GM23248 (cell line): ENCODE measurements around the gene HOXD9. TPM values are rescaled to one million over a fixed set of nuclear protein-coding genes. Genes with fewer than 3 reads are reported as not detected.

Source experiments
- DNase-seq: peaks from one replicate; pipeline ENCODE4 v3.0.0-alpha.2; 2015
- H2AFZ ChIP-seq: fragments of 200-600 bp; sonication (generic); 2 replicates; pipeline ENCODE4 v1.6.1; 2016; ENCODE audit warnings: antibody characterized with exemption
- H3F3A ChIP-seq: fragments of 200-600 bp; sonication (generic); 2 replicates; pipeline ENCODE4 v1.6.1; 2016; ENCODE audit warnings: mild to moderate bottlenecking, antibody characterized with exemption, mixed run types; ENCODE audit not compliant: insufficient read depth
- H3K27ac ChIP-seq: fragments of 200-600 bp; sonication (generic); 2 replicates; pipeline ENCODE4 v1.5.1; 2016; ENCODE audit warnings: mild to moderate bottlenecking
- H3K27me3 ChIP-seq: fragments of 200-600 bp; sonication (generic); replicated peaks from 2 replicates; pipeline ENCODE4 v1.6.1; 2016; ENCODE audit warnings: mild to moderate bottlenecking; ENCODE audit not compliant: insufficient read depth
- H3K36me3 ChIP-seq: fragments of 200-600 bp; sonication (generic); 2 replicates; pipeline ENCODE4 v1.6.1; 2016; ENCODE audit warnings: low read depth, mild to moderate bottlenecking
- H3K4me1 ChIP-seq: fragments of 200-600 bp; sonication (generic); 2 replicates; pipeline ENCODE4 v1.6.1; 2016; ENCODE audit warnings: mild to moderate bottlenecking; ENCODE audit not compliant: insufficient read depth
- H3K4me2 ChIP-seq: fragments of 200-600 bp; sonication (generic); one replicate; pipeline ENCODE4 v1.6.1; 2016; ENCODE audit warnings: mild to moderate bottlenecking; ENCODE audit not compliant: unreplicated experiment
- H3K4me3 ChIP-seq: fragments of 200-600 bp; sonication (generic); 2 replicates; pipeline ENCODE4 v1.5.1; 2016; ENCODE audit warnings: mild to moderate bottlenecking
- H3K79me2 ChIP-seq: fragments of 200-600 bp; sonication (generic); 2 replicates; pipeline ENCODE4 v1.6.1; 2016; ENCODE audit warnings: mild to moderate bottlenecking; ENCODE audit not compliant: insufficient read depth
- H3K9ac ChIP-seq: fragments of 200-600 bp; sonication (generic); 2 replicates; pipeline ENCODE4 v1.6.1; 2016; ENCODE audit warnings: mild to moderate bottlenecking
- H3K9me2 ChIP-seq: fragments of 200-600 bp; sonication (generic); 2 replicates; pipeline ENCODE4 v1.6.1; 2016; ENCODE audit warnings: mixed run types, mild to moderate bottlenecking, moderate library complexity; ENCODE audit not compliant: insufficient read depth
- H3K9me3 ChIP-seq: fragments of 200-600 bp; sonication (generic); one replicate; pipeline ENCODE4 v1.6.1; 2017; ENCODE audit warnings: low read depth
- H4K20me1 ChIP-seq: fragments of 200-600 bp; sonication (generic); 2 replicates; pipeline ENCODE4 v1.6.0; 2016; ENCODE audit not compliant: insufficient read depth
- EZH2 ChIP-seq: fragments of 200-600 bp; sonication (generic); IDR thresholded peaks from 2 replicates; pipeline ENCODE4 v1.6.1; 2018; ENCODE audit warnings: antibody characterized with exemption, mild to moderate bottlenecking; ENCODE audit not compliant: insufficient read depth, poor library complexity, severe bottlenecking
- EZH2phosphoT487 ChIP-seq: fragments of 200-600 bp; sonication (generic); IDR thresholded peaks from 2 replicates; pipeline ENCODE4 v1.6.1; 2018; ENCODE audit warnings: antibody characterized with exemption, moderate library complexity, mild to moderate bottlenecking, low read depth; ENCODE audit not compliant: insufficient read depth
- WGBS, 2 experiments: methylation state at CpG; one replicate each; pipeline ENCODE4 v1.1.6; 2015 to 2017; ENCODE audit warnings: low lambda C conversion rate in 2 of 2, low coverage in 1 of 2; ENCODE audit errors: missing lambda C conversion rate in 2 of 2; 5-methylcytosine and 5-hydroxymethylcytosine counted together
- in situ Hi-C: fragments of 300-500 bp; cut with MboI; formaldehyde crosslinking; loops from 2 replicates; pipeline ENCODE4 v1.15.0; 2020
- polyA plus RNA-seq: library from polyadenylated mRNA; unstranded; fragments of >200 nt; fragmentation: Nextera tagmentation; extraction: Ambion mirVana; gene quantifications from 2 replicates; pipeline ENCODE4 v1.2.1, GENCODE V29; 2016
- total RNA-seq: library from RNA; depleted of rRNA; stranded (reverse); fragments of >200 nt; shearing (Covaris generic); gene quantifications from 2 replicates; pipeline ENCODE4 v1.2.3, GENCODE V29; 2014

The HOXD9 gene
- total and polyA plus RNA-seq, 2 experiments from 2014 or later = 4.2 to 7.2 TPM

DNA sequence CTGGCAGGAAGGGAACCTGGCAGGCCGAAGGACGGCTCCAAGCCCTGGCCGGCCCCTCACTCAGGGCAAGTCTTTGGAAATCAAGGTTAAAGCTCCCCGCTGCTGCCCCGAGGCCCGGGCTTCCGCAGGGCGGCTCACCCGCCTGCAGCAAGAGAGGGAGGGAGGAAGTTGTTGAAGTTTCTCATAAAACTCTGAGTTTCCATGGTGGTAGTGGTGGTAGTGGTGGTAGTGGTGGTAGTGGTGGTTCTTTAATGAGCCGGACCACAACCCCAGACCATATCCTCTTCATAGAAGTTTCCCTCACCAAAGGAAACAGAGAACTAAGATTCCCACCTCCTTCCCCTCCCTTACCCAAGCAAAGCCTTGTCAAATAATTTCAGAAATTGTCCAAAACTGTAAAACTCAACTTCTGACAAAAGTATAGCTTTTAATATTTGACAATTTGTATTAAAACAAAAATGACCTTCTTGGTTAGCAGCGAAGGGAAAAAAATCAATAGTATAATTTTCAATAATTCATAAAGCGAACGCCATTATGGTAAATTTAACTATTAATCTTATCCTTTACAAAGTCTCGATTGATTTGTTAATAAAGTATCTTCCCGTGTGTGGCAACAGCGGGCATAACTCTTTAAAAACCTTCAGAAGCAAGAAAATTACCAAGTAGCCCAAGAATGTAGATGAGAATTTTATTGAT, 7.4 kb upstream of the HOXD9 start:
- H4K20me1 ChIP-seq = no peaks in the 10 kb centered on the region
- peak; percentile 40 for DNase-seq
- in situ Hi-C loops = loop anchor here (25.0 kb wide), 1 partner anchor 1622 kb away; no protein-coding TSS in a partner anchor

DNA sequence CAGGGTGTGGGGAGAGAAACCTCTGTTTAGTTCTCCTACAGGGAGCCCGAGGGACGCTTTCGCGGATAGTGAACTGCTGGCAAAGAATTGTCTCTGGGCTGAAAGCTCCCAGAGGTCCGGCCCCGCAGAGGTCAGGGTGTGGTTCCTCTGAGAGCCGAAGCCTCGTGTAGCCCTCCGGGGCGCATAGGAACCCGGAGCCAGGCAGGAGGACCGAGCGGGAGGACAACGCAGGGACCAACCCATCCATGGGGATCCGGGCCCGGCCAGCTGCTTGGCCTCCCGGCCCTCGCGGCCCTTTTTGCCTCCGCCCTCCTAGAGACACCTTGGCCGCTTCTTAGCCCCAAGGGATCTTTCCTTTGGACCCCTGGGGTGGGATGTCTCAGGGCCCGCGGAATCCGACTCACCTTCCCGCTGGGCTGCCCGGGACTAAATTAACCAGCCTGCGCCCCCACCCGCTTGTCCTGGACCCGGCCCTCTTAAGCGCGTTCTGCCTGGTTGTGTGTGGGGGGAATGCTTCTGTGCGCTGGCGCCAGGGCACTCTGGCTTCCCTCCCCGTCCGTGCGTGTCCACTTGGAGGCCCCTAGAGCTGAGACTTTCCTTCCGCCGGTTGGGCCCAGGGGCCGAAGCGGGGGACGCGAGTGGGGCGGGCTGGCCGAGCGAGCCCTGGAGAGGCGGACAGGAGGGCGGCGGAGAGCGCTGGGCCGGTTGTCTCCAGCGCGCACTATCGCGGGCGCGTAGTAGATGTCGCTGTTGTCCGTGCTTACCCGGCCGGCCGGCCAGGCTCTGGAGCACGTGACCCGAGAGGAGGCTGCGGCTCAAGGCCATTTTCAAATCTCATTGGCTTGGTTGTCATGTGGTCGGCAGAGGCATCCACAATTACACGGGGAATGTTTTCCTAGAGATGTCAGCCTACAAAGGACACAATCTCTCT, 6.4 kb upstream of the HOXD9 start, which contains the start of gene HOXD10:
Gene HOXD10, plus strand, starts transcription at position 896 of the 931 bp plus-strand sequence. CDS start 56 bp downstream, outside the sequence.
- peak within 1 kb of the TSS; percentile 88 for H3K27ac ChIP-seq
- no peaks in the 10 kb centered on the region for H3K27me3 ChIP-seq
- no peaks in the 10 kb centered on the region; the same call in 1 of the 2 replicates for H3K4me1 ChIP-seq
- H3K9ac ChIP-seq = peak within 1 kb of the TSS; percentile 89
- no peaks in the 10 kb centered on the region for H3K9me3 ChIP-seq
- peaks cover 100% of the 10 kb centered on the region for H3K79me2 ChIP-seq
- H4K20me1 ChIP-seq = no peaks in the 10 kb centered on the region
- H3K4me2 ChIP-seq = peak within 1 kb of the TSS; percentile 95
- peaks cover 16% of the 10 kb centered on the region for H3F3A ChIP-seq
- TF ChIP-seq EZH2 = no peak
- no peak for TF ChIP-seq EZH2phosphoT487
- WGBS, 2 experiments = 45 to 50% methylated on average over 62 to 66 of the region's 66 CpGs
- H3K9me2 ChIP-seq = no peaks in the 10 kb centered on the region
- no peak within 1 kb of the TSS for H2AFZ ChIP-seq
- H3K36me3 ChIP-seq = peaks cover 10% of the 10 kb centered on the region; the same call in 1 of the 2 replicates
- peak; percentile 92 for DNase-seq
- in situ Hi-C loops = loop anchor here (25.0 kb wide), 1 partner anchor 1621 kb away; no protein-coding TSS in a partner anchor
- peak within 1 kb of the TSS; percentile 70 for H3K4me3 ChIP-seq

More for the DNA sequence above, 7.4 kb upstream of the HOXD9 start:
- Histone ChIP-seq H3K27me3 (no peaks in the 10 kb centered on the region), H3K4me3 (peak overlapping the region; percentile 70), H3K36me3 (peaks cover 13% of the 10 kb centered on the region), H3K9me2 (no peaks in the 10 kb centered on the region), H3F3A (peaks cover 16% of the 10 kb centered on the region), H3K79me2 (peaks cover 100% of the 10 kb centered on the region), H2AFZ (no peak overlapping the region), H3K9me3 (no peaks in the 10 kb centered on the region), H3K4me2 (peak overlapping the region; percentile 95), H3K4me1 (no peaks in the 10 kb centered on the region; the same call in 1 of the 2 replicates), H3K9ac (peak overlapping the region; percentile 89), H3K27ac (peak overlapping the region; percentile 88)
- WGBS, 2 experiments = 50 to 57% methylated on average over 16 of the region's 16 CpGs
- TF ChIP-seq EZH2phosphoT487 (no peak), EZH2 (no peak)

DNA sequence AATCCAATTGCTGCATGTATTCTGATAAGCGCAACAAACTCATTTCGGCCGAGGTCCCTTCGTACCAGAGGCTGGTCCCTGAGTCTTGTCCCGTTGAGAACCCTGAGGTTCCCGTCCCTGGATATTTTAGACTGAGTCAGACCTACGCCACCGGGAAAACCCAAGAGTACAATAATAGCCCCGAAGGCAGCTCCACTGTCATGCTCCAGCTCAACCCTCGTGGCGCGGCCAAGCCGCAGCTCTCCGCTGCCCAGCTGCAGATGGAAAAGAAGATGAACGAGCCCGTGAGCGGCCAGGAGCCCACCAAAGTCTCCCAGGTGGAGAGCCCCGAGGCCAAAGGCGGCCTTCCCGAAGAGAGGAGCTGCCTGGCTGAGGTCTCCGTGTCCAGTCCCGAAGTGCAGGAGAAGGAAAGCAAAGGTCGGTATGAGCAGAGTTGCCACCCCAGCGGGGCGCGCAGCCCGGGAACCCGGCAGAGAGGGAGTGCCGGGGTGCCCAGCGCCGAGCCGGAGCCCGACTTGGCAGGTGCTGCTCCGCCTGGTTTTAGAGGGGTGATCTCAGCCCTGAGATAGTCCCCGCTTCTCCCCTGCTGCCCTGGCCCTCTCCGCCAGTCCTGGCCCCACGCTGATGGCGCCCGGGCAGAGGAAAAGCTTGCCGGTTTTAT, 5.2 kb upstream of the HOXD9 start:
- no peak overlapping the region for H3K9ac ChIP-seq
- peaks cover 98% of the 10 kb centered on the region for H3K79me2 ChIP-seq
- TF ChIP-seq EZH2phosphoT487 = no peak
- no peak for TF ChIP-seq EZH2
- H3K4me1 ChIP-seq = no peaks in the 10 kb centered on the region; the same call in 1 of the 2 replicates
- H3F3A ChIP-seq = peaks cover 16% of the 10 kb centered on the region
- no peaks in the 10 kb centered on the region for H3K9me2 ChIP-seq
- H2AFZ ChIP-seq = no peak overlapping the region
- no peak overlapping the region for H3K4me2 ChIP-seq
- H3K9me3 ChIP-seq = no peaks in the 10 kb centered on the region
- H3K4me3 ChIP-seq = no peak overlapping the region
- H3K27ac ChIP-seq = peak overlapping the region; percentile 88
- 74 to 75% methylated on average over 31 to 40 of the region's 40 CpGs for WGBS, 2 experiments
- DNase-seq = no peak
- peaks cover 10% of the 10 kb centered on the region; the same call in 1 of the 2 replicates for H3K36me3 ChIP-seq
- in situ Hi-C loops = loop anchor here (25.0 kb wide), 1 partner anchor 1620 kb away; no protein-coding TSS in a partner anchor
- H4K20me1 ChIP-seq = no peaks in the 10 kb centered on the region
- H3K27me3 ChIP-seq = no peaks in the 10 kb centered on the region
